GM12891 (cell line): ENCODE measurements around the gene ATP2A1.

Experiments
- PAX5 ChIP-seq: IDR thresholded peaks from 2 replicates; pipeline ENCODE4 v1.6.1; 2011; ENCODE audit warnings: low read length, moderate library complexity, mild to moderate bottlenecking; ENCODE audit not compliant: insufficient read depth, severe bottlenecking
- POLR2A ChIP-seq: IDR thresholded peaks from 2 replicates; pipeline ENCODE4 v1.6.1; 2011; ENCODE audit warnings: low read depth, low read length, control low read depth
- POLR2AphosphoS5 ChIP-seq: IDR thresholded peaks from 2 replicates; pipeline ENCODE4 v1.6.1; 2011; ENCODE audit warnings: low read depth, low read length, control low read depth
- POU2F2 ChIP-seq: IDR thresholded peaks from 2 replicates; pipeline ENCODE4 v1.6.1; 2011; ENCODE audit warnings: low read depth, mild to moderate bottlenecking, control low read depth, low read length, moderate library complexity
- SPI1 ChIP-seq: IDR thresholded peaks from 2 replicates; pipeline ENCODE4 v1.6.1; 2011; ENCODE audit warnings: low read depth, low read length, control low read depth
- TAF1 ChIP-seq: IDR thresholded peaks from 2 replicates; pipeline ENCODE4 v1.6.1; 2011; ENCODE audit warnings: low read depth, low read length, control low read depth

DNA sequence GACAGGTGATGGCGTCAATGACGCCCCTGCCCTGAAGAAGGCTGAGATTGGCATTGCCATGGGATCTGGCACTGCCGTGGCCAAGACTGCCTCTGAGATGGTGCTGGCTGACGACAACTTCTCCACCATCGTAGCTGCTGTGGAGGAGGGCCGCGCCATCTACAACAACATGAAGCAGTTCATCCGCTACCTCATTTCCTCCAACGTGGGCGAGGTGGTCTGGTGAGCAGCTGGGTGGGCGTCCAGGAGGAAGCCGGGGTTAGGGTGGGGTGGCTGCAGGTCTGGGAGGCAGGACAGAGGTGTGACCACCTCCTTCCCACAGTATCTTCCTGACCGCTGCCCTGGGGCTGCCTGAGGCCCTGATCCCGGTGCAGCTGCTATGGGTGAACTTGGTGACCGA, 23.6 kb downstream of the ATP2A1 start:
- peak; percentile 27; the same call in 1 of the 2 replicates for TF ChIP-seq POLR2AphosphoS5
- TF ChIP-seq POLR2A: no peak
- no peak for TF ChIP-seq TAF1
- no peak for TF ChIP-seq PAX5
- no peak for TF ChIP-seq POU2F2
- no peak for TF ChIP-seq SPI1
